ENCODE measurements around the gene COL13A1. TPM values are rescaled to one million over a fixed set of nuclear protein-coding genes. Genes with fewer than 3 reads are reported as not detected.

Gene COL13A1
- total RNA-seq, 2 donors from 2014 or later: 0.48 to 1.3 TPM

DNA sequence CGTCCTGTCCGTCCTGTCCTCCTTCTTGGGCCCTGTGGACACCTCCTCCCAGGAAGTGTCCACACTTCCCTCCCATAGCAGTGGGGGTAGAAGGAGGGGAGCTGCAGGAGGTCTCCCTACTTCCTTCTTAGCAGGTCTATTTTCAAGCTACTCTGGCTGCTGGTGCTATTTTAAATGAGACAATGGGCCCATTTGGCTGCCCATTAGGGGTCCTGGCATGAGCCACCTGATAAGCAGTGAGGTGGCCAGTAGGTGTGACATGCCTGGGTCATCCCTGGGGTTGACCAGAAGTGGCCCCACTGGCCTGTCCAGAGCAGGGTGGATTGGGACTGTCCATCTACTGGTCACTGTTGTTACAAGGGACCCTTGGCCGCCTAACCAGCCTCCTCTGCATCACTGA is 75.2 kb downstream of the COL13A1 start:
- intact Hi-C loops (cut with DNase I): no loop called here
- no peak for DNase-seq (ENCODE audit: low spot score)

DNA sequence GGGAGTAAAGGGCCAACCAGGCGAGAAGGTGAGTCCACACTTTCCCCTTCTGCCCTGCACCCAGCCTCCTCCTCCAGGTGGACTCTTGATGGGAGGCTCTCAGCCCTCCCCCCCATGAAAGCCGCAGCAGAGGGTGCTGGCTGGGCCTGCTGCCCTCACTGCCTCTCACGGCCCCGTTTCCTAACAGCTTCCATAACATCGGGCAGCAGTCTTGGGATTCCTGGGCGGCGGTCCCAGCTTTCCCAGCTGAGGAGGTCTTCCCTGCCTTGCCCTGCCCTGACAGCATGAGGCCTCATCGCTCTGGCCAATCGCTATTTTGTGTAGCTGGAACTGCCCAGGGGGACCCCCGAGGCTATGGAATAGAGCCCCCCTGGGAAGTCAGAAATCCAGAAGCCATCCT is 76.3 kb downstream of the COL13A1 start:
- no peak for DNase-seq (ENCODE audit: low spot score)
- intact Hi-C loops (cut with DNase I): no loop called here

DNA sequence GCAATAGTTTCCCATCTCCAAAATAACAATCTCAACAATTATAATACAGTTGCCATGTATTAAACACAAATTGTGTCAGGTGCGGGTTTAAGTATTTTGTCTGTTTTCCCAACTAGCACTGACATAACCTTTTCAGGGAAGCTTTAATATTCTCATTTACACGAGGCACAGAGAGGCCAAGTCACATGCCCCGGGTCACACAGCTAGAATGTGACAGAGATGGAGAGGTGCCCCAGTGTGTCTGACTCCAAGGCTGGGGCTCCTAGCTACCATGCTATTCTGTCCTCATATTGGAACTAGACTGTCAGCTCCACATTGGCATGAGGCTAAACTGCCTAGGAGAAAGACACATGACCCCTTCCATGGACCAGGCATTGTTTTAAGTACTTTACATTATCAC is 77.2 kb downstream of the COL13A1 start:
- intact Hi-C loops (cut with DNase I): no loop called here
- DNase-seq (ENCODE audit: low spot score): no peak

DNA sequence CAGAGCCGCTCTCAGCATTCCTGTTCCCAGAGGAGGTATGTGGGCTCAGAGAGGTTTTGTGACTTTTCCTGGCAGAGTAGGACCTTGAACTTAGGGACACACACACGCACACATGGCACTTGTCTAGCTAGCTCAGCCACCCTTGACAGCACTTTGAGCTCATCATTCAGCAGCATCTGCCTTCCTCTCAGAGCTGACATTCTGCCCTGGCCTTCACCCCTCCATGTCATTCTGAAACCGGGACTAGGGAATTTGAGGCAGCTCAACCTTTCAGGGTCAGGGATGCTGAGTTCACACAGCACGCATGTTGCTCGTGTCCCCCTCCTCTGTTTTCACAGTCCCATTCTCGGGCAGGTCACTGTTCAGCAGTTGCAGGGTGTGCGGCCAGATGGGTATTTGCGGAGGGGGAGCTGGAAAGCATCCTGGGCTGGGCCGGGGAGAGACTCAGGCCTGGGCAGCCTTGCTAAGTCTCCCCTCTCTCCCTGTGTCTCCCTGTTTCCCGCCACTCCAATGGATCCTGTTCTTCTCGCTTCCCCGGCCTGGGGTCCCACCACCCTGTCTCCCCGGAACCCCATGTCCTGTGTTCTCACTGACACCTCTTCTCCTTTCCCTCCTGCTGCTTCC is 78.0 kb downstream of the COL13A1 start:
- no peak for DNase-seq (ENCODE audit: low spot score)
- intact Hi-C loops (cut with DNase I): no loop called here

DNA sequence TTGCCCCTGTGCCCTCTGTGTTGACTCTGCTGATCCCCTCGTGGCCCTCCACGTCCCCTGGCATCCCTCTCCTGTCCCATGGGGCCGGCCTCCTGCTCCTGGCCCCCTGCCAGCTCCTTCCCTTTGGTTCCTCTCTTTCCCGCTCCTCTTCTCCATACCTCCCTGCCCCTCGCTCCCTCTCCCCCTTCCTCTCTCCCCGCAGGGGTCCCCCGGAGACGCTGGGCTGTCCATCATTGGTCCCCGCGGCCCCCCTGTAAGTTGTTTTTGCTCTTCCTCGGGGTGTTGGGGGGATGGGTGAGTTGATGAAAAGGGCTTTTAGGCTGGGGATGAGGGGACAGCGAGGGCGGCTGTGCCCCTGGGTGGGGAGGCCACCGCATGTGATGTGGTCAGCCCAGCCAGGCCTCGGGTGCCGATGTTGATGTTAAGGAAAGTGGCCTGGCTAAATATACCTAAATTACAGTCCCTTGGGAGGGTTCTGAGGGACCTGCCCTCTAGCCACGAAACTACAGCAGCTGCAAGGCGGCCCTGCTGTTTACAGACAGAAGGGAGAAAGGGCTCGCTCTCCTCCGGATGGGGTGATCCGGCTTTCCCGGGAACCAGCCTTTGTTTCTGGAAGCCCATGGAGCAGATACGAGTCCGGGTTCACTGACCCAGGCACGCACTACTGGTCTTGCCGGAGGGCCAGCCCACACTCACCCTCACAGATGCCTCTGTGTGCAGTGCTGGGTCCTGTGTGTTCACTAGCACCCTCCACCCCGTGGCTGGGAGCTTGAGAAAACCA is 78.8 kb downstream of the COL13A1 start:
- DNase-seq (ENCODE audit: low spot score): no peak
- intact Hi-C loops (cut with DNase I): no loop called here

- intact Hi-C loops (cut with DNase I): no loop called here
- no peak for DNase-seq (ENCODE audit: low spot score)
Measured at GRCh38 chr10:69881202-69881601, 79.5 kb downstream of the COL13A1 start.

DNA sequence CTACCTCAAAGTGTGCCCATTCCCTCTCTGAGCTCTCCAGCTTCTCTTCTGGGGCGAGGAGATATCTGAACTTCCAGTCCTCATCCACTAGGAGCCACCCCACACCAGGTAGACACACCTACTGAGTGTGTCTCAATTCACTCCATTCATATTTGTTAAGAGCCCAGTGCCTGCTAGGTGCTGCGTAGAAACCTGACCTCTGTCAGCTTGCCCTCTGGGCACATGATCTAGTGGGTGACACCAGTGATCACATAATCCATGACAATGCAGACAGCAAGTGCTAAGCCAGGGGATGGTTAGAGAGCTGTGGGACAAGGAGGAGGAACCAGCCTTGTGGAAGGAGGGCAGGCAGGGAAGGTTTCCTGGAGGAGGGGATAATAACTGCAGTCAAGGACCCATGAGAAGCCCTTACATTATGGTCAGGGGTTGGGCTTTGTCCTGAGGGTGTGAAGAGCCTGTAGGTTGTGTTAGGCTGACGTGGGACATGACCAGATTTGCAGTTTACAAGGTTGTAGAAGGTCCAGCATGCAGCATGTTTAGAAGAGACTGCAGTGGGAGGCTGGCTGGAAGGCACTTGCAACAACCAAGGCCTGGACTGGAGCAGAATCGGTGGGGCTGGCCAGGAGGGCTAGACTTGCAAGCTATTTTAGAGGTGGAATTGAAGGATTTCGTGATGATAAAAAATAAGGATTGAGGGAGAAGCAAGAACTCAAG is 81.8 kb downstream of the COL13A1 start:
- intact Hi-C loops (cut with DNase I): no loop called here

GRCh38 chr10:69884024-69884367 is 82.3 kb downstream of the COL13A1 start:
- intact Hi-C loops (cut with DNase I): no loop called here

More for the DNA sequence above, 81.8 kb downstream of the COL13A1 start:
- no peak for DNase-seq (ENCODE audit: low spot score)

GRCh38 chr10:69884686-69885085 is 83.0 kb downstream of the COL13A1 start:
- intact Hi-C loops (cut with DNase I): loop anchor here in 1 of 2 donors (5.0 kb wide), 1 partner anchor 188 kb away; no protein-coding TSS in a partner anchor
- DNase-seq (ENCODE audit: low spot score): no peak

More at GRCh38 chr10:69884024-69884367, 82.3 kb downstream of the COL13A1 start:
- no peak for DNase-seq (ENCODE audit: low spot score)

- DNase-seq (ENCODE audit: low spot score): no peak
- intact Hi-C loops (cut with DNase I): loop anchor here in 1 of 2 donors (5.0 kb wide), 1 partner anchor 187 kb away; no protein-coding TSS in a partner anchor
Measured at GRCh38 chr10:69885379-69886013, 83.8 kb downstream of the COL13A1 start.

DNA sequence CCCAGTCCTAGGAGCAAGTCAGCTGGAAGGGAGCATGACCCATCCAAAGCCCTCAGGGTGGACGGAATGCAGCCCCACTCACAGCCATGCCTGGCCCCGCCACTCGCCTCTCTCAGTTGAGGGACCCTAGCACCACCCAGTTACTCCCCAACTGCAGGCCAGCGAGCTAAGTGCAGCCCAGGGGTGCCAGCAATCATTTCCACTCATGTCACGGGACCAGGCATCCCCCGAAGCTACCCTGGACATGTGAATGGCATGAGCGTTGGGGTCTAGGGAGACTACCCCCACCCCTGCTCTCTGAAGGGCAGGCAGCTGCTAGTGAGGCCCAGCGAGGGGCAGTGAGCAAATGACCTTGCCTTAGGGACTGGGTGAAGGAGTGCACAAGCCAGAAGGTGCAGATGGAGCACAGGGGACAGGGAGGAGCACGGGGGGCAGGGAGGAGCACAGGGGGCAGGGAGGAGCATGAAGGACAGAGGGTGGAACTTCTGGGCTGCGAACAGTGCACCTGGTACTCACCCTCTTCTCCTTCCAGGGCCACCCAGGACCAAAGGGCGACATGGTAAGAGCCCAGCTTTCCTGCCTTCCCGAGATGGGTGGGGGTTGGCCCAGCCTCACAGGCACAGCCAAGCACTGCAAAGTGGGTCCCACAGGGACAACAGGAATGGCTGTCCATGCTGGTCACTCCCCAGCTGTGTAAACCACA is 87.3 kb downstream of the COL13A1 start:
- DNase-seq (ENCODE audit: low spot score): peak; percentile 78
- intact Hi-C loops (cut with DNase I): loop anchor here in 1 of 2 donors (5.0 kb wide), 1 partner anchor 183 kb away; no protein-coding TSS in a partner anchor

- intact Hi-C loops (cut with DNase I): no loop called here
- peak; percentile 74 for DNase-seq (ENCODE audit: low spot score)
Measured at GRCh38 chr10:69890065-69890847, 88.5 kb downstream of the COL13A1 start.

GRCh38 chr10:69891057-69891617 is 89.4 kb downstream of the COL13A1 start:
- no peak for DNase-seq (ENCODE audit: low spot score)

DNA sequence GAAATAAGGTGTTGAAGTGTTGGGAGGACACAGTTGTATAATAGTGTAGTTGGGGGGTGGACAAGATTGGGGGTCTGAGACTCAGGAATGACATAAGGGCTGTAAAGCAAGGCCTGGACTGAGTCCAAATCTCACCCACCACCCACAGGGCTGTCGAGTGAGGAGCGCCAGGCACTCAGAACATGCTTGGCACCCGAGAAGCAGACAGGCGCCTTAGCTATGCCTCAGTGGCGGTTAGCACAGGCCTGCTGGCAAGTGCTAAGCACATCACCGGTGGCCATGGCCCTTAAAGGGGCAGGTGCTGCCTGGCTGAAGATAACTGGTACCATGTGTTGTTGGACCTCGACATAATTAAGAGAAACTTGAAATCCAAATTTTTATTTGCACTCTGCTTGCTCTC is 90.7 kb downstream of the COL13A1 start:
- intact Hi-C loops (cut with DNase I): no loop called here
- DNase-seq (ENCODE audit: low spot score): no peak

More at GRCh38 chr10:69891057-69891617, 89.4 kb downstream of the COL13A1 start:
- intact Hi-C loops (cut with DNase I): no loop called here

GRCh38 chr10:69892816-69893215 is 91.1 kb downstream of the COL13A1 start:
- intact Hi-C loops (cut with DNase I): no loop called here
- no peak for DNase-seq (ENCODE audit: low spot score)

DNA sequence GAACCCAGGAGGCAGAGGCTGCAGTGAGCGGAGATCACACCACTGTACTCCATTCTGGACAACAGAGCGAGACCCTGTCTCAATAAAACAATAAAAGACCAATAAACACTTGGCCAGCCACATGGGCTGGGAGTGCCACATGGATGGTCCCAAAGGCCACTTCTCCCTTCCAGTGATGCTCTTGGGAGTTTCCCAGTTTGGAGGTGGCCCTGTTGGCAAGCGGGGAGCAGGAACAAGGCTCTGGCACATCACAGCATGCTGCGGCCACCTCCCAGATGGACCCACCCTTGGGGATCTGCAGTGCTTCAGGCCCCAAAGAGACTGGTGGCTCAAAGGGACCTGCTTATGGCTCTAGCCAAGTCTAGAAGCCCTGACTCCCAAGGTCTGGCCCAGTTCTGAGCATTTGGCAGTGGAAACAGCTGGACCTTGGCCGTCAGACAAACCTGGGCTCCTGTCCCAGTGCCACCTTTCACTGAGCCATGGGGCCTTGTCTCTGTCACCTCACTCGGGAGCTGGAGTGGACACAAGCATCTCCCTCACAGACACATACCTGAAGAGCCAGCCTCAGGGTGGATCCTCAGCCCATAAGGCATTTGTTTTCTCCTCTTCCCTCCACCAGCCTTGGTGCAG is 91.7 kb downstream of the COL13A1 start:
- no peak for DNase-seq (ENCODE audit: low spot score)
- intact Hi-C loops (cut with DNase I): no loop called here

DNA sequence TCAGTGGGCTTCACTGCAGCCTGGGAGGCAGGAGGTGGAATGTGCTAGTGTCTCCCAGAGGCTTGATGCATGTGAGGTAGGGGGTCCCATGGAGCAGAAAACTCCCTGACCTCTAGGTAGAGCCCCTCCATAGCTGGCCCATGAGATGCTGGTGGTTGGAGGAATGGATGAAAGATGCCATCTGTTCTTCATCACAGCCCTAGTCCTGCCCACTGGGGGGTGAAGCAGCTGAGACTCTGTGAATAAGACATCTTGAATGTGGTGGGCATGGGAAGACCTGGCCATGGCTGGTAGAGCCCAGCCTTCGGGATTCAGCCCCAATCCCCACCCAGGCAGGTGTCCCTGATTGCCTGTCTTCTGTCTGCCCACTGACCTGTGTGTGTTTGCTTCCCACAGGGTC is 92.5 kb downstream of the COL13A1 start:
- DNase-seq (ENCODE audit: low spot score): no peak
- intact Hi-C loops (cut with DNase I): no loop called here

- intact Hi-C loops (cut with DNase I): no loop called here
- DNase-seq (ENCODE audit: low spot score): no peak
Measured at GRCh38 chr10:69895759-69896158, 94.1 kb downstream of the COL13A1 start.
